Ectodermal cell (in vitro differentiated cells): ENCODE results near the gene UBE2E3.

ENCODE experiments used
- H3K27ac ChIP-seq: 2 replicates; pipeline ENCODE4 v1.7.0; 2013; ENCODE audit warnings: mild to moderate bottlenecking, low read depth, low read length; ENCODE audit not compliant: insufficient read depth, poor library complexity, severe bottlenecking
- H3K27me3 ChIP-seq: 2 replicates; pipeline ENCODE4 v1.7.0; 2013; ENCODE audit warnings: mild to moderate bottlenecking, low read length; ENCODE audit not compliant: insufficient read depth, control insufficient read depth, poor library complexity, severe bottlenecking
- H3K36me3 ChIP-seq: one replicate; pipeline ENCODE4 v1.7.0; 2013; ENCODE audit warnings: low read length; ENCODE audit not compliant: control insufficient read depth, insufficient read depth
- H3K4me1 ChIP-seq: one replicate; pipeline ENCODE4 v1.7.0; 2013; ENCODE audit warnings: low read length; ENCODE audit not compliant: control insufficient read depth, insufficient read depth
- H3K4me3 ChIP-seq: 2 replicates; pipeline ENCODE4 v1.7.0; 2013; ENCODE audit warnings: low read depth, low read length, control low read depth; ENCODE audit not compliant: insufficient read depth
- H3K9me3 ChIP-seq: 2 replicates; pipeline ENCODE4 v1.7.0; 2013; ENCODE audit warnings: mild to moderate bottlenecking, low read length, moderate library complexity; ENCODE audit not compliant: control insufficient read depth
- WGBS, 2 experiments: methylation state at CpG; one replicate each; pipeline ENCODE4 v1.1.7; 2013; ENCODE audit warnings: missing lambda C conversion rate in 2 of 2; 5-methylcytosine and 5-hydroxymethylcytosine counted together

Gene UBE2E3

GRCh38 chr2:180952082-180952481 lies 28.3 kb upstream of the UBE2E3 start:
- Histone ChIP-seq H3K27me3 (no peaks in the 10 kb centered on the region), H3K27ac (no peak overlapping the region), H3K4me3 (no peak overlapping the region), H3K4me1 (no peaks in the 10 kb centered on the region), H3K36me3 (no peaks in the 10 kb centered on the region), H3K9me3 (no peaks in the 10 kb centered on the region)
- 90 to 91% methylated on average over 1 of the region's 2 CpGs for WGBS, 2 experiments

GRCh38 chr2:180952731-180953336 lies 27.6 kb upstream of the UBE2E3 start:
- Histone ChIP-seq H3K4me3 (no peak overlapping the region), H3K9me3 (no peaks in the 10 kb centered on the region), H3K27ac (no peak overlapping the region), H3K36me3 (no peaks in the 10 kb centered on the region), H3K4me1 (no peaks in the 10 kb centered on the region), H3K27me3 (no peaks in the 10 kb centered on the region)

- H3K9me3 ChIP-seq: no peaks in the 10 kb centered on the region
- H3K4me1 ChIP-seq: no peaks in the 10 kb centered on the region
- no peaks in the 10 kb centered on the region for H3K36me3 ChIP-seq
- no peak overlapping the region for H3K4me3 ChIP-seq
- H3K27ac ChIP-seq: no peak overlapping the region
- no peaks in the 10 kb centered on the region for H3K27me3 ChIP-seq
Measured at GRCh38 chr2:180953550-180953949, 26.9 kb upstream of the UBE2E3 start.

GRCh38 chr2:180955101-180955500 lies 25.3 kb upstream of the UBE2E3 start:
- Histone ChIP-seq H3K4me3 (no peak overlapping the region), H3K36me3 (no peaks in the 10 kb centered on the region), H3K9me3 (no peaks in the 10 kb centered on the region), H3K27me3 (no peaks in the 10 kb centered on the region), H3K27ac (no peak overlapping the region), H3K4me1 (no peaks in the 10 kb centered on the region)

- Histone ChIP-seq H3K27me3 (no peaks in the 10 kb centered on the region), H3K9me3 (no peaks in the 10 kb centered on the region), H3K4me3 (no peak overlapping the region), H3K27ac (no peak overlapping the region), H3K4me1 (no peaks in the 10 kb centered on the region), H3K36me3 (no peaks in the 10 kb centered on the region)
- 93 to 94% methylated on average over 1 of the region's 1 CpG for WGBS, 2 experiments
Measured at GRCh38 chr2:180959787-180960186, 20.6 kb upstream of the UBE2E3 start.

GRCh38 chr2:180960982-180961381 lies 19.4 kb upstream of the UBE2E3 start:
- WGBS, 2 experiments: 95 to 96% methylated on average over 2 to 3 of the region's 3 CpGs
- no peaks in the 10 kb centered on the region for H3K27me3 ChIP-seq

GRCh38 chr2:180962727-180963314 lies 17.6 kb upstream of the UBE2E3 start:
- no peaks in the 10 kb centered on the region for H3K27me3 ChIP-seq
- no peaks in the 10 kb centered on the region for H3K4me1 ChIP-seq
- H3K27ac ChIP-seq: no peak overlapping the region
- no peak overlapping the region for H3K4me3 ChIP-seq
- 89 to 92% methylated on average over 4 of the region's 4 CpGs for WGBS, 2 experiments
- no peaks in the 10 kb centered on the region for H3K9me3 ChIP-seq
- no peaks in the 10 kb centered on the region for H3K36me3 ChIP-seq

More at GRCh38 chr2:180960982-180961381, 19.4 kb upstream of the UBE2E3 start:
- Histone ChIP-seq H3K4me1 (no peaks in the 10 kb centered on the region), H3K36me3 (no peaks in the 10 kb centered on the region), H3K4me3 (no peak overlapping the region), H3K9me3 (no peaks in the 10 kb centered on the region), H3K27ac (no peak overlapping the region)

- Histone ChIP-seq H3K27ac (no peak overlapping the region), H3K36me3 (no peaks in the 10 kb centered on the region), H3K4me3 (no peak overlapping the region), H3K4me1 (no peaks in the 10 kb centered on the region), H3K9me3 (no peaks in the 10 kb centered on the region), H3K27me3 (no peaks in the 10 kb centered on the region)
- WGBS, 2 experiments: 82 to 86% methylated on average over 1 of the region's 3 CpGs
Measured at GRCh38 chr2:180966378-180966777, 14.0 kb upstream of the UBE2E3 start.

- Histone ChIP-seq H3K27me3 (no peaks in the 10 kb centered on the region), H3K4me1 (no peaks in the 10 kb centered on the region), H3K27ac (no peak overlapping the region), H3K4me3 (no peak overlapping the region), H3K36me3 (no peaks in the 10 kb centered on the region), H3K9me3 (no peaks in the 10 kb centered on the region)
- no CpG with 5 or more reads among the region's 1 CpG for WGBS, 2 experiments
Measured at GRCh38 chr2:180969124-180969523, 11.3 kb upstream of the UBE2E3 start.

- Histone ChIP-seq H3K36me3 (no peaks in the 10 kb centered on the region), H3K4me1 (no peaks in the 10 kb centered on the region), H3K9me3 (no peaks in the 10 kb centered on the region), H3K27me3 (no peaks in the 10 kb centered on the region), H3K4me3 (no peak overlapping the region), H3K27ac (no peak overlapping the region)
- WGBS, 2 experiments: 86 to 100% methylated on average over 2 of the region's 3 CpGs
Measured at GRCh38 chr2:180970016-180970415, 10.4 kb upstream of the UBE2E3 start.

GRCh38 chr2:180971811-180972210 lies 8.6 kb upstream of the UBE2E3 start:
- Histone ChIP-seq H3K9me3 (no peaks in the 10 kb centered on the region), H3K27me3 (no peaks in the 10 kb centered on the region), H3K4me3 (no peak overlapping the region), H3K36me3 (no peaks in the 10 kb centered on the region), H3K4me1 (no peaks in the 10 kb centered on the region), H3K27ac (no peak overlapping the region)
- 100% methylated on average over 1 of the region's 1 CpG for WGBS, 2 experiments
